SK-N-SH (cell line): ENCODE results near the gene NUDT19. TPM values are rescaled to one million over a fixed set of nuclear protein-coding genes. Genes with fewer than 3 reads are reported as not detected.

Source experiments
- CTCF ChIA-PET: fragments of 300-600, 350-600 bp; formaldehyde crosslinking; extraction: SDS; loops from one replicate; lab custom pipeline; 2021; lab: Yijun Ruan, JAX
- POLR2A ChIA-PET: fragments of 350-600 bp; sonication (Branson Sonifier 250); formaldehyde crosslinking; extraction: SDS; loops from one replicate; lab custom pipeline; 2020; ENCODE audit warnings: antibody characterized with exemption, inconsistent platforms; lab: Yijun Ruan, JAX
- DNase-seq: peaks from one replicate; pipeline ENCODE4 v3.0.0; 2012
- H2AFZ ChIP-seq: fragments of 200-600 bp; sonication (generic); 2 replicates; pipeline ENCODE4 v1.8.1; 2016; ENCODE audit warnings: antibody characterized with exemption, mild to moderate bottlenecking, low read depth
- H3F3A ChIP-seq: fragments of 200-600 bp; sonication (generic); replicated peaks from 2 replicates; pipeline ENCODE3; 2016; ENCODE audit warnings: antibody characterized with exemption, mild to moderate bottlenecking; ENCODE audit not compliant: insufficient read depth
- H3K27ac ChIP-seq, 2 experiments: fragments of 200-500 bp in 1 of 2; fragments of 200-600 bp in 1 of 2; sonication (Bioruptor generic) in 1 of 2; sonication (generic), shearing (Covaris generic) in 1 of 2; 2 replicates each; pipeline versions ENCODE4 v1.5.1 to v1.6.1; 2014 to 2016; ENCODE audit warnings: low read depth in 2 of 2, inconsistent platforms in 1 of 2, low read length in 1 of 2, mild to moderate bottlenecking in 1 of 2, mixed read lengths in 1 of 2
- H3K27me3 ChIP-seq: fragments of 200-600 bp; sonication (generic), shearing (Covaris generic); 2 replicates; pipeline ENCODE4 v1.6.1; 2016; ENCODE audit warnings: mixed run types; ENCODE audit not compliant: insufficient read depth
- H3K36me3 ChIP-seq, 2 experiments: fragments of 200-500 bp in 1 of 2; fragments of 200-600 bp in 1 of 2; sonication (Bioruptor generic) in 1 of 2; sonication (generic) in 1 of 2; replicated peaks in 1 of 2; 2 replicates each; pipeline versions ENCODE3 to v1.5.1; 2014 to 2016; ENCODE audit warnings: low read length in 1 of 2, mild to moderate bottlenecking in 1 of 2; ENCODE audit not compliant: insufficient read depth in 2 of 2, control insufficient read depth in 1 of 2
- H3K4me1 ChIP-seq, 2 experiments: fragments of 200-500 bp in 1 of 2; fragments of 200-600 bp in 1 of 2; sonication (Bioruptor generic) in 1 of 2; sonication (generic), shearing (Covaris generic) in 1 of 2; 2 replicates each; pipeline versions ENCODE4 v1.5.1 to v1.6.1; 2014 to 2016; ENCODE audit warnings: low read depth in 1 of 2, low read length in 1 of 2, mixed run types in 1 of 2; ENCODE audit not compliant: insufficient read depth in 2 of 2, control insufficient read depth in 1 of 2
- H3K4me2 ChIP-seq: fragments of 200-600 bp; sonication (generic), shearing (Covaris generic); 2 replicates; pipeline ENCODE4 v1.6.1; 2017; ENCODE audit warnings: mixed run types
- H3K4me3 ChIP-seq, 2 experiments: fragments of 200-500 bp in 1 of 2; fragments of 200-600 bp in 1 of 2; sonication (Bioruptor generic) in 1 of 2; sonication (generic), shearing (Covaris generic) in 1 of 2; 2 replicates each; pipeline versions ENCODE4 v1.5.1 to v1.8.1; 2014 to 2016; ENCODE audit warnings: low read depth in 2 of 2, inconsistent platforms in 1 of 2, low read length in 1 of 2, mild to moderate bottlenecking in 1 of 2, mixed read lengths in 1 of 2, moderate library complexity in 1 of 2
- H3K79me2 ChIP-seq: fragments of 200-600 bp; sonication (generic); 2 replicates; pipeline ENCODE4 v1.8.1; 2017; ENCODE audit warnings: mild to moderate bottlenecking; ENCODE audit not compliant: insufficient read depth
- H3K9ac ChIP-seq: fragments of 200-600 bp; sonication (generic); 2 replicates; pipeline ENCODE4 v1.6.1; 2017; ENCODE audit warnings: mixed run types
- H3K9me2 ChIP-seq: fragments of 200-600 bp; sonication (generic); 2 replicates; pipeline ENCODE4 v1.6.1; 2017; ENCODE audit warnings: mixed run types
- H3K9me3 ChIP-seq: fragments of 200-600 bp; sonication (generic); 2 replicates; pipeline ENCODE4 v1.6.1; 2017; ENCODE audit warnings: mixed run types, mild to moderate bottlenecking, moderate library complexity
- H4K20me1 ChIP-seq: fragments of 200-600 bp; sonication (generic); 2 replicates; pipeline ENCODE4 v1.6.1; 2017; ENCODE audit warnings: mild to moderate bottlenecking, mixed run types; ENCODE audit not compliant: insufficient read depth
- CTCF ChIP-seq: fragments of 200-600 bp; sonication (generic); IDR thresholded peaks from 2 replicates; pipeline ENCODE4 v1.6.1; 2017; ENCODE audit warnings: antibody characterized with exemption, mild to moderate bottlenecking, moderate library complexity
- MEF2A ChIP-seq: IDR thresholded peaks from 2 replicates; pipeline ENCODE4 v1.4.0; 2012; ENCODE audit warnings: low read depth, borderline replicate concordance
- RAD21 ChIP-seq: IDR thresholded peaks from 2 replicates; pipeline ENCODE4 v1.6.1; 2012; ENCODE audit warnings: mild to moderate bottlenecking, low read length
- RCOR1 ChIP-seq: fragments of 150-350 bp; IDR thresholded peaks from 2 replicates; pipeline ENCODE4 v1.6.1; 2017; ENCODE audit warnings: antibody characterized with exemption, low read length
- RFX5 ChIP-seq: IDR thresholded peaks from 2 replicates; pipeline ENCODE4 v1.6.1; 2012; ENCODE audit warnings: mild to moderate bottlenecking, improper control_type of control experiment, low read length
- RXRA ChIP-seq: IDR thresholded peaks from 2 replicates; pipeline ENCODE4 v1.4.0; 2012; ENCODE audit warnings: low read depth, mild to moderate bottlenecking, borderline replicate concordance
- SMC3 ChIP-seq: IDR thresholded peaks from 2 replicates; pipeline ENCODE4 v1.6.1; 2012; ENCODE audit warnings: low read depth, low read length, improper control_type of control experiment
- USF1 ChIP-seq: IDR thresholded peaks from 2 replicates; pipeline ENCODE4 v1.4.0; 2012; ENCODE audit warnings: low read depth, borderline replicate concordance
- whole genome bisulfite sequencing: methylation state at CpG from one replicate; pipeline ENCODE4 v1.1.6; 2017; ENCODE audit warnings: low lambda C conversion rate; 5-methylcytosine and 5-hydroxymethylcytosine counted together
- polyA plus RNA-seq, 3 experiments: library from polyadenylated mRNA; depleted of rRNA; stranded (reverse); fragments of >200 nt; gene quantifications; 2 replicates each; pipeline ENCODE4 v1.2.3, GENCODE V29; 2012
- TF ChIP-seq, protein P1 (sequence below): IDR thresholded peaks from 2 replicates; pipeline ENCODE4; 2012

NUDT19 gene
- polyA plus RNA-seq, 1 of the 3 experiments (the other 2 are of a cell fraction): 6.2 TPM

DNA sequence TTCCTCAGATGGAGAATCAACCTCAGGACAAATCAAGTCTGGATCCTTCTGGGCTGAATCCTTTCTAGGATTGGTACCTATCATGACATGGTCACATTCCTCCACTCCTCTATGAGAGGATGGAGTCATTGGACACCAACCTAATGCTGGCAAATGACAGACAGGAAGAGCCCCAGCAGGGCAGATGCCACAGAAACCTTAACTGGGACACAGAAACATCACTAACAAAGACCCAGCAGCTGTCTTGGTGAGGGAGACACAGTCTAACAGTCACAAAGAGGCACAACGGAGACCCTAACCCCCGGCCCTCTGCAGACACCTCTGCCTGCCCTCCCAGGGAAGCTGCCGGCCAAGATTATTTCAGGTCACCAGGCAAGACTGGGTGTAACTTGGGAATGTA is 18.8 kb upstream of the NUDT19 start:
- peaks cover 3% of the 10 kb centered on the region for H3F3A ChIP-seq
- H2AFZ ChIP-seq: no peak overlapping the region
- no peak for DNase-seq
- 100% methylated on average over 2 of the region's 3 CpGs for whole genome bisulfite sequencing
- H3K27me3 ChIP-seq: peaks cover 9% of the 10 kb centered on the region
- H3K4me1 ChIP-seq: peaks cover 0 to 21% of the 10 kb centered on the region in 2 experiments; a peak in 2 of 4 replicates
- no peak overlapping the region for H3K9ac ChIP-seq
- POLR2A ChIA-PET: no interaction called here
- no peak overlapping the region for H3K27ac ChIP-seq
- no peaks in the 10 kb centered on the region for H3K9me2 ChIP-seq
- H4K20me1 ChIP-seq: peaks cover 61% of the 10 kb centered on the region
- no peak overlapping the region for H3K4me3 ChIP-seq
- H3K4me2 ChIP-seq: peak overlapping the region; percentile 99; the same call in 1 of the 2 replicates
- H3K36me3 ChIP-seq: no peaks in the 10 kb centered on the region
- no peaks in the 10 kb centered on the region for H3K9me3 ChIP-seq
- TF ChIP-seq RXRA: no peak
- no peak for TF ChIP-seq RCOR1
- no peak for TF ChIP-seq MEF2A
- TF ChIP-seq SMC3: no peak
- no peak for TF ChIP-seq RFX5
- TF ChIP-seq USF1: no peak
- TF ChIP-seq, protein P1, sequence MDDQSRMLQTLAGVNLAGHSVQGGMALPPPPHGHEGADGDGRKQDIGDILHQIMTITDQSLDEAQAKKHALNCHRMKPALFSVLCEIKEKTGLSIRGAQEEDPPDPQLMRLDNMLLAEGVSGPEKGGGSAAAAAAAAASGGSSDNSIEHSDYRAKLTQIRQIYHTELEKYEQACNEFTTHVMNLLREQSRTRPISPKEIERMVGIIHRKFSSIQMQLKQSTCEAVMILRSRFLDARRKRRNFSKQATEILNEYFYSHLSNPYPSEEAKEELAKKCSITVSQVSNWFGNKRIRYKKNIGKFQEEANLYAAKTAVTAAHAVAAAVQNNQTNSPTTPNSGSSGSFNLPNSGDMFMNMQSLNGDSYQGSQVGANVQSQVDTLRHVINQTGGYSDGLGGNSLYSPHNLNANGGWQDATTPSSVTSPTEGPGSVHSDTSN: no peak
- no peak for TF ChIP-seq CTCF
- no peak for TF ChIP-seq RAD21
- CTCF ChIA-PET: interaction anchor here (0.9 to 1.6 kb wide), 3 partner anchors 25 to 303 kb away, joined by 3 to 5 read pairs (median 4); no protein-coding TSS in a partner anchor
- peaks cover 70% of the 10 kb centered on the region for H3K79me2 ChIP-seq

GRCh38 chr19:32673573-32673972 is 18.0 kb upstream of the NUDT19 start:
- peak overlapping the region; percentile 99 for H3K4me2 ChIP-seq
- peaks cover 9% of the 10 kb centered on the region for H3K27me3 ChIP-seq
- H3K9ac ChIP-seq: peak overlapping the region; percentile 74; the same call in 1 of the 2 replicates
- DNase-seq: no peak
- WGBS: 93% methylated on average over 10 of the region's 10 CpGs
- H3K9me3 ChIP-seq: no peaks in the 10 kb centered on the region
- CTCF ChIA-PET: interaction anchor here (0.9 to 2.5 kb wide), 3 partner anchors 26 to 302 kb away, joined by 4 to 7 read pairs (median 5); no protein-coding TSS in a partner anchor
- H3F3A ChIP-seq: peaks cover 3% of the 10 kb centered on the region
- TF ChIP-seq MEF2A (no peak), RFX5 (no peak)
- H3K27ac ChIP-seq: no peak overlapping the region
- H3K79me2 ChIP-seq: peaks cover 62% of the 10 kb centered on the region
- POLR2A ChIA-PET: no interaction called here
- H2AFZ ChIP-seq: no peak overlapping the region
- no peaks in the 10 kb centered on the region for H3K9me2 ChIP-seq
- peaks cover 0 to 21% of the 10 kb centered on the region in 2 experiments; a peak in 2 of 4 replicates for H3K4me1 ChIP-seq
- no peaks in the 10 kb centered on the region for H3K36me3 ChIP-seq
- H3K4me3 ChIP-seq: peak overlapping the region in 1 of 2 experiments; percentile 93; a peak in 2 of 4 replicates
- H4K20me1 ChIP-seq: peaks cover 55% of the 10 kb centered on the region
